Activated CD4-positive, alpha-beta T cell treated with anti-CD3 and anti-CD28 coated beads for 36 hours (primary cell): ENCODE data around the gene MEX3D. TPM values are rescaled to one million over a fixed set of nuclear protein-coding genes. Genes with fewer than 3 reads are reported as not detected.
"Not testable (repeated sequence)": the region's sequence is repeated elsewhere in the genome, so short reads cannot be mapped to it uniquely, and the experiment has no call there.

Source experiments
- ATAC-seq: fragments of 200-7000 bp; cut with Tn5 transposase; one replicate; pipeline ENCODE4 v1.10.0; 2021; ENCODE audit warnings: mild to moderate bottlenecking, moderate library complexity
- CTCF ChIA-PET: fragments of 350-600 bp; sonication (Branson Sonifier 250); formaldehyde crosslinking; loops from one replicate; lab custom pipeline; 2021; ENCODE audit warnings: antibody characterized with exemption; lab: Charles Lee
- POLR2A ChIA-PET: fragments of 350-600 bp; sonication (Branson Sonifier 250); formaldehyde crosslinking; loops from one replicate; lab custom pipeline; 2021; ENCODE audit warnings: antibody characterized with exemption, inconsistent platforms; lab: Charles Lee
- DNase-seq: peaks from one replicate; pipeline ENCODE4 v3.0.0-alpha.2; 2020
- H3K27ac Mint-ChIP-seq: one replicate; pipeline ENCODE4 v1.8.0; 2021; ENCODE audit warnings: mixed read lengths
- H3K27me3 Mint-ChIP-seq: one replicate; pipeline ENCODE4 v1.8.0; 2021; ENCODE audit warnings: mixed read lengths
- H3K36me3 Mint-ChIP-seq: one replicate; pipeline ENCODE4 v1.8.0; 2021; ENCODE audit warnings: low read depth, mixed read lengths
- H3K4me1 Mint-ChIP-seq: one replicate; pipeline ENCODE4 v1.8.0; 2021; ENCODE audit warnings: mixed read lengths
- H3K4me3 Mint-ChIP-seq: one replicate; pipeline ENCODE4 v1.8.0; 2021; ENCODE audit warnings: mild to moderate bottlenecking, moderate library complexity, mixed read lengths
- H3K9me3 Mint-ChIP-seq: one replicate; pipeline ENCODE4 v1.8.0; 2021; ENCODE audit warnings: low read depth, mixed read lengths
- intact Hi-C, 2 experiments: fragments of 100-400 bp; cut with DNase I in 1 of 2; cut with micrococcal nuclease in 1 of 2; formaldehyde crosslinking; loops; one replicate each; pipeline versions ENCODE4 v1.14.2 to v1.15.1; 2022 to 2024; cut with DNase I, micrococcal nuclease
- total RNA-seq, 2 experiments: library from RNA; stranded (reverse); gene quantifications; one replicate each; pipeline ENCODE4 v1.2.3, GENCODE V29; 2021

MEX3D gene
- total RNA-seq, 2 experiments from 2014 or later: 6.2 to 6.7 TPM

DNA sequence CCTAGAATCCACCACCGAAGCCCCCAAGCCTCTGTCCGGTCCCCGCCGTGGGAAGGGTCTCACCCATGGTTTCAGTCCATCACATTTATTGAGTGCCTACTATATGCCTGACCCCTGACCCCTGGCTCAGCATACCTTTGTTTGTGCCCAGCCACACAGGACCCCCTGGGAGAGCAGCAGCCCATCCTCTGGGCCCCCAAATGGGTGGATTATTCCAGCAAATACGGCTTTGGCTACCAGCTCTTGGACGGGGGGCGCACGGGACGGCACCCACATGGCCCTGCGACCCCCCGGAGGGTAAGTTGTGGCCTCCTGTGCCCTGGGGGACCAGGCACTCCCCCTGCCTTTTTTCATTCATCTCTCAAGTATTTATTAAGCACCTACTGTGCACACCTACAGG is 36.5 kb downstream of the MEX3D start:
- Mint-ChIP-seq H3K27ac (no peak overlapping the region), H3K4me3 (no peak overlapping the region), H3K4me1 (no peaks in the 10 kb centered on the region), H3K9me3 (no peaks in the 10 kb centered on the region), H3K27me3 (peaks cover 15% of the 10 kb centered on the region), H3K36me3 (no peaks in the 10 kb centered on the region)
- intact Hi-C loops: no loop called here
- no peak for ATAC-seq
- ChIA-PET POLR2A (no interaction called here), CTCF (interaction anchor here (0.8 kb wide), 1 partner anchor 10 kb away, joined by 3 read pairs; no protein-coding TSS in a partner anchor)
- no peak for DNase-seq

GRCh38 chr19:1530856-1531255 is 37.3 kb downstream of the MEX3D start:
- POLR2A ChIA-PET, H3K9me3 Mint-ChIP-seq, H3K27ac Mint-ChIP-seq, H3K4me1 Mint-ChIP-seq, intact Hi-C loops, DNase-seq, ATAC-seq, H3K4me3 Mint-ChIP-seq, H3K36me3 Mint-ChIP-seq: not testable (repeated sequence)
- CTCF ChIA-PET: interaction anchor here (0.8 kb wide), 1 partner anchor 11 kb away, joined by 3 read pairs; no protein-coding TSS in a partner anchor
- H3K27me3 Mint-ChIP-seq: peaks cover 21% of the 10 kb centered on the region

DNA sequence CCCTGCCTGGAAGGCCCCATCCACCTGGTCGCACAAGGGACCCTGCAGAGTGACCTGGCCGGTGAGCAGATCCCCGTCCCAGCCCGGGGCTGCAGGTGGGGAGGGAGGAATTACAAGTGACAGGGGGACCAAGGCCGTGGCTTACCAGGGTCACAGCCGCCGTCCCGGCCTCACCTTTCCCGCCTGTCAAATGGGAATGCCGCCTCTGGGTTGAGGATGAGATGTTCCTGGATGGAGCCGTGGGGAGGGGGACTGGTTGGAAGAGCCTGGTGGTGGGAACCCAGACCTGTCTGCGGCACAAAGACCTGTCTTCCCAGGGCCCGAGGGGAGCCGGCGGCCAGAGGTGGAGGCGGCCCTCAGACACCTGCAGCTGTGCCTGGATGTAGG is 38.7 kb downstream of the MEX3D start:
- ChIA-PET POLR2A (no interaction called here), CTCF (no interaction called here)
- intact Hi-C loops: no loop called here
- H3K27ac Mint-ChIP-seq: no peak overlapping the region
- H3K27me3 Mint-ChIP-seq: peaks cover 31% of the 10 kb centered on the region
- no peaks in the 10 kb centered on the region for H3K9me3 Mint-ChIP-seq
- ATAC-seq: no peak
- H3K36me3 Mint-ChIP-seq: no peaks in the 10 kb centered on the region
- no peak for DNase-seq
- H3K4me3 Mint-ChIP-seq: no peak overlapping the region
- peaks cover 3% of the 10 kb centered on the region for H3K4me1 Mint-ChIP-seq

DNA sequence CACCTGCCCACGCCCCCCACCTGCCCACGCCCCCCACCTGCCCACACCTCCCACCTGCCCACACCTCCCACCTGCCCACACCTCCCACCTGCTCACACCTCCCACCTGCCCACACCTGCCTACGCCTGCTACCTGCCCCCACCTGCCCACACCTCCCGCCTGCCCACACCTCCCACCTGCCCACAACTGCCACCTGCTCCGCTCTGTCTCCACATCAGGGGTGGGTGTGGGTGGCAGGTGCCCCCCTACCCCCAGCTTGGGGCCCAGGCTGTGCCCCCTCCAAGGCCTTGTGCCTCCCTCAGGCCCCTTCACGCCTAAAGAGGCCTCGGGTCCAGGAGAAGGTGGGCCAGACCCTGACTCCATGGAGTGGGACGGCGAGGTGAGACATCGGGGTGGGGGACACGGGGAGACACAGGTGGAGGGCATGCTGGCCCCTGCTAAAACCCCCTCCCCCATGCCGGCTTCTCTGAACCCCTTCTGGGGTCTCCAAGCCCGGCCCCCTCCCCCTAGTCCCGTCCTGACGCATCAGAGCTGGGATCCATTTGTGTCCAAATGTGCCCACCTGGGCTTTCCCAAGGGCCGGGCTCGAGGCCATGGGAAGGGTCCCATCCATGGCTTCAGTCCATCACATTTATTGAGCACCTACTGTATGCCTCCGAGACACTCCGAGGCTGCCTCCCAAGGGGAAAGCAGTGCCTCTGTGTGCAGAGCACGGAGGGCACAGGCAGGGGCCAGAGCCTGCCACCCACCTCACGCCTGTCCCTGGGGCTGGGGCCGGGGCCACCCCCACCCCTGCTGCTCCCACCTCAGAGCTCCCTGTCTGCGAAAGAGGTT is 39.3 kb downstream of the MEX3D start:
- H3K27me3 Mint-ChIP-seq: peaks cover 33% of the 10 kb centered on the region
- ATAC-seq (no peak), DNase-seq (no peak)
- H3K4me3 Mint-ChIP-seq: no peak overlapping the region
- H3K9me3 Mint-ChIP-seq: no peaks in the 10 kb centered on the region
- H3K36me3 Mint-ChIP-seq: no peaks in the 10 kb centered on the region
- H3K27ac Mint-ChIP-seq: no peak overlapping the region
- POLR2A ChIA-PET: no interaction called here
- CTCF ChIA-PET: no interaction called here
- intact Hi-C loops: no loop called here
- peaks cover 5% of the 10 kb centered on the region for H3K4me1 Mint-ChIP-seq

DNA sequence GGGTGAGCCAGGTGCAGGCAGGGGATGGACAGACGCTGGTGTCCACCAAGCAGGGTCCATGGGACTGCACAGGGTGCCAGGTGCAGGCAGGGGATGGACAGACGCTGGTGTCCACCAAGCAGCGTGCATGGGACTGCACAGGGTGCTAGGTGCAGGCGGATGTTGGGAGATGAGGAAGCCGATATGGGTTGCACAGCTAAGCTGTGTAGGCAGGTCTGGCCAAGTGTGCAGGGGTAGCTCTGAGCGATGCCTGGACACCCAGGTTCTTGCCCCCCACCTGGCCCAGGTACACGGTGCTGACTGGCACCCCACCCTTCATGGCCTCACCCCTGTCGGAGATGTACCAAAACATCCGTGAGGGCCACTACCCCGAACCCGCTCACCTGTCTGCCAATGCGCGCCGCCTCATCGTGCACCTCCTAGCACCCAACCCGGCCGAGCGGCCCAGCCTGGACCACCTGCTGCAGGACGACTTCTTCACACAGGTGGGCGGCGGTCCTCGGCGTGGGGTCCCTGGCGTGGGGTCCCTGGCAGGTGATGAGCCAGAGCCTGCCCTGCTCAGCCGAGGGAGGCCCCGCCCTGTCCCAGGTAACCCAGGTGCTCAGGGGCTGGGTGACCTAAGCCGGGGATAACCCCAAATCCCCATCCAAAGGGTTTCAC is 40.3 kb downstream of the MEX3D start:
- Mint-ChIP-seq H3K4me1 (peaks cover 5% of the 10 kb centered on the region), H3K27ac (no peak overlapping the region), H3K36me3 (no peaks in the 10 kb centered on the region), H3K9me3 (no peaks in the 10 kb centered on the region), H3K4me3 (no peak overlapping the region), H3K27me3 (peaks cover 37% of the 10 kb centered on the region)
- DNase-seq (no peak), ATAC-seq (no peak)
- POLR2A ChIA-PET: no interaction called here
- CTCF ChIA-PET: interaction anchor here (0.6 kb wide), 1 partner anchor 140 kb away, joined by 3 read pairs; no protein-coding TSS in a partner anchor
- intact Hi-C loops: no loop called here

GRCh38 chr19:1526979-1527649 is 41.0 kb downstream of the MEX3D start:
- DNase-seq: no peak
- no peak for ATAC-seq
- Mint-ChIP-seq H3K4me1 (peaks cover 5% of the 10 kb centered on the region), H3K27ac (no peak overlapping the region), H3K4me3 (no peak overlapping the region), H3K27me3 (peaks cover 37% of the 10 kb centered on the region), H3K36me3 (no peaks in the 10 kb centered on the region), H3K9me3 (no peaks in the 10 kb centered on the region)
- intact Hi-C loops: no loop called here
- ChIA-PET CTCF (interaction anchor here (0.6 kb wide), 1 partner anchor 141 kb away, joined by 3 read pairs; no protein-coding TSS in a partner anchor), POLR2A (no interaction called here)

DNA sequence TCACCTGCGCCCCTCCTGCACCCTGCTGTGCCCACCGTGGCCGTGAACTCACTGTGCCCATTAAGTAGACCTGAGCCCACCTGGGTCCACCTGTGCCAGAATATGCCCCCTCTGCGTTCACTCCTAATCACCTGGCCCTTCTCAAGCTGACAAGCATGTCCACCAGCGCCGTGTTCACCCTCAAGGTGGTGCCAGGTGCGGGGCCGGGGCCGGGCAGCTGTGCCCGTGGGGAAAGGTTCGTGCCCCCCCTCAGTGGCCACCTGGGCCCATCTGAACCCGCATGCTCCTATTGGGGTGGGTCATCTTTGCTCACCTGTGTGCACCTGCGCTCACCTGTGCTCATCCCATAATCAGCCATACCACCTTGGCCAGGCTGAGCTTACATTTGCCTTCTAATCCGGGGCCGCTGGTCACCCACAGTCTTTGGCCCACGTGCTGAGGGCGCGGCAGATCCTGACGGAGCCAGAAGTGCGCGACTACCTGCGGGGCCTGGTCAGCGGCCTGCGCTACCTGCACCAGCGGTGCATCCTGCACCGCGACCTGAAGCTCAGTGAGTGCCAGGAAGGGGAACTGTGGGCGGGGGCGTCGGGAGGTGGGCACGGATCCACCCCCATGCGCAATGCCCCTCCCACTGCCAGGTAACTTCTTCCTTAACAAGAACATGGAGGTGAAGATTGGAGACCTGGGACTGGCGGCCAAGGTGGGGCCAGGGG is 41.9 kb downstream of the MEX3D start:
- H3K36me3 Mint-ChIP-seq: no peaks in the 10 kb centered on the region
- H3K4me1 Mint-ChIP-seq: peaks cover 5% of the 10 kb centered on the region
- H3K27me3 Mint-ChIP-seq: peaks cover 37% of the 10 kb centered on the region
- ATAC-seq: no peak
- intact Hi-C loops: no loop called here
- no peak overlapping the region for H3K27ac Mint-ChIP-seq
- no peaks in the 10 kb centered on the region for H3K9me3 Mint-ChIP-seq
- POLR2A ChIA-PET: no interaction called here
- no peak for DNase-seq
- CTCF ChIA-PET: no interaction called here
- no peak overlapping the region for H3K4me3 Mint-ChIP-seq

GRCh38 chr19:1525343-1525742 is 42.8 kb downstream of the MEX3D start:
- no peak overlapping the region for H3K4me3 Mint-ChIP-seq
- H3K27ac Mint-ChIP-seq: no peak overlapping the region
- no peak for ATAC-seq
- peaks cover 37% of the 10 kb centered on the region for H3K27me3 Mint-ChIP-seq
- DNase-seq: no peak
- ChIA-PET CTCF (no interaction called here), POLR2A (no interaction called here)
- no peaks in the 10 kb centered on the region for H3K9me3 Mint-ChIP-seq
- intact Hi-C loops: no loop called here
- H3K4me1 Mint-ChIP-seq: peaks cover 5% of the 10 kb centered on the region
- no peaks in the 10 kb centered on the region for H3K36me3 Mint-ChIP-seq

DNA sequence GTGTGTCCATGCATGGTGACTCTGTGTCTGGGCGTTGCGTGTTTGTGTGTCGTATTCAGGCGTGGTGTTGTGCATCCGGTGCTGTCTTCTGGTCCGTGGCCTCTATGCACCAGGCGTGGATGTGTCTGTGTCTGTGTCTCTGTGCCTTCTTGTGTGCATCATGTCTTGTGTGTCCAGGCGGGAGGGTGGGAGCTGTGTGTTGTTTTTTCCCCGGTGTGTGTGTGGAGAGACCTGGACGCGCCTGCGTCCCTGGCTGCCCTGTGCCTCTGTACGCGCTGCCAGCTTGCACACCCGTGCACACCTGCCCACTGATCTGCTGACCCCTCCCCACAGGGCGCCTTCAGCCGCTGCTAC is 43.2 kb downstream of the MEX3D start:
- Mint-ChIP-seq H3K36me3 (no peaks in the 10 kb centered on the region), H3K27ac (no peak overlapping the region), H3K27me3 (peaks cover 34% of the 10 kb centered on the region), H3K4me1 (peaks cover 5% of the 10 kb centered on the region), H3K4me3 (no peak overlapping the region), H3K9me3 (no peaks in the 10 kb centered on the region)
- intact Hi-C loops: no loop called here
- ChIA-PET CTCF (no interaction called here), POLR2A (no interaction called here)
- no peak for DNase-seq
- ATAC-seq: no peak

GRCh38 chr19:1524287-1524971 is 43.7 kb downstream of the MEX3D start:
- H3K36me3 Mint-ChIP-seq: no peaks in the 10 kb centered on the region
- CTCF ChIA-PET: no interaction called here
- intact Hi-C loops: no loop called here

More at GRCh38 chr19:1524287-1524971, 43.7 kb downstream of the MEX3D start:
- DNase-seq (no peak), ATAC-seq (no peak)
- POLR2A ChIA-PET: no interaction called here
- Mint-ChIP-seq H3K4me3 (no peak overlapping the region), H3K27me3 (peaks cover 33% of the 10 kb centered on the region), H3K27ac (no peak overlapping the region), H3K4me1 (peaks cover 5% of the 10 kb centered on the region), H3K9me3 (no peaks in the 10 kb centered on the region)
